H1 (cell line): ENCODE results near the gene BNIP5. TPM values are rescaled to one million over a fixed set of nuclear protein-coding genes. Genes with fewer than 3 reads are reported as not detected.

Experiments used
- BACH1 ChIP-seq: IDR thresholded peaks from 2 replicates; pipeline ENCODE4 v1.6.1; 2012; ENCODE audit warnings: low read length, improper control_type of control experiment
- BRCA1 ChIP-seq: IDR thresholded peaks from 2 replicates; pipeline ENCODE4 v1.6.1; 2012; ENCODE audit warnings: low read depth, low read length, improper control_type of control experiment
- CTBP2 ChIP-seq: IDR thresholded peaks from 2 replicates; pipeline ENCODE4 v1.7.0; 2011; ENCODE audit warnings: borderline replicate concordance, mild to moderate bottlenecking, moderate library complexity, mixed read lengths, low read length; ENCODE audit not compliant: insufficient read depth, insufficient read length
- KDM1A ChIP-seq: fragments of 200-600, 300-600 bp; sonication (generic); IDR thresholded peaks from 2 replicates; pipeline ENCODE4 v1.7.1; 2016; ENCODE audit warnings: mild to moderate bottlenecking, low read length, borderline replicate concordance
- NANOG ChIP-seq: IDR thresholded peaks from 2 replicates; pipeline ENCODE4 v1.6.1; 2011; ENCODE audit warnings: low read length, low read depth, mild to moderate bottlenecking, inconsistent platforms; ENCODE audit not compliant: insufficient read depth, poor library complexity, severe bottlenecking
- POU5F1 ChIP-seq: IDR thresholded peaks from 2 replicates; pipeline ENCODE4 v1.6.1; 2011; ENCODE audit warnings: low read depth, mild to moderate bottlenecking, low read length, moderate library complexity
- SP1 ChIP-seq: IDR thresholded peaks from 2 replicates; pipeline ENCODE4 v1.6.1; 2011; ENCODE audit warnings: low read depth, low read length
- SUZ12 ChIP-seq: fragments of 200-600 bp; sonication (generic); IDR thresholded peaks from 2 replicates; pipeline ENCODE4 v1.6.1; 2012; ENCODE audit warnings: mild to moderate bottlenecking, inconsistent platforms, low read length, moderate library complexity, mixed read lengths
- USF2 ChIP-seq: IDR thresholded peaks from 2 replicates; pipeline ENCODE4 v1.6.1; 2011; ENCODE audit warnings: low read length, improper control_type of control experiment
- polyA plus RNA-seq, 7 experiments: library from polyadenylated mRNA; depleted of rRNA in 3 of 7; stranded (reverse) in 5 of 7; unstranded in 2 of 7; fragments of >200 nt in 5 of 7; fragments of 200-250 nt in 2 of 7; gene quantifications; 1 replicate in 5 of 7; 2 replicates in 1 of 7; 4 replicates in 1 of 7; pipeline versions ENCODE4 v1.2.1 to v1.2.3, GENCODE V29; 2011 to 2013; ENCODE audit warnings: missing spikeins in 2 of 7, mixed read lengths in 2 of 7
- total RNA-seq: library from RNA; stranded (reverse); fragmentation: NEBNext Ultra II Directional; extraction: Animal tissue kit (Norgen Biotek cat#: 25700); gene quantifications from 2 replicates; pipeline ENCODE4 v1.2.1, GENCODE V29; 2021

BNIP5 gene
- total and polyA plus RNA-seq, 2 of the 8 experiments (the other 6 are each of a cell fraction or from before 2014, with no cell fraction given), result not detected

DNA sequence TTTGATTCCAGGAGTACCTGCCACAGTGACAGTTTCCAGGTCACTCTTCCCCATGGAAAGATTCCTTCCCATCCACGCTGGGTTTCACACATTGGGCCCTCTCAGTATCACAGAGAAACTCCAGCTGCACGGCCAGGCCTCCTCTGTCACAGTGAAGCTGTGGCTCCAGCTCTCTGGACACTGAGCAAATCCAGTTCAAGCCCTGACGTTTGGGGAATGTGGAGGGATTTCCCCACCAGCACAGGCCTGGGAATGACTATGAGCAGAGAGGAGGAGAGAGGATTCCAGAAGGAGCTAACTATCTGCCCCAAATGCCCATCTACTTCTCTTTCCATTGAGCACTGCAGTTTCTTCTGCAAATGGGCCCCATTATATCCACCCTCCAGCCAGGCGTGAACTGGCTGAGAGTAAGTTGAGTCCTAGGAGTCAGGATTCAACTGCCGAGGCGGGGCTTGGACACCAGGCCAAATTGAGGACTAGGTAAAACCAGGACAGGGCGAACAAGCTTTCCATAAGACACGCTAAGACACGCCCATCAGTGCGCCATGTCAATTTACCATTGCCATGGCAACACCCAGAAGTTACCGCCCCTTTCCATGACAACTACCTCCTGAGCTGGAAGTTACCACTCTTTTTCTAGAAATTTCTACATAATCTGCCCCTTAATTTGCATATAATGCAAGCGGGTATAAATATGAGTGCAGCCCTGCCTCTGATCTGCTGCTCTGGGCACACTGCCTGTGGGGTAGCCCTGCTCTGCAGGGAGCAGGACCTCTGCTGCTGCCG lies 9.2 kb upstream of the BNIP5 start (continued):
- TF ChIP-seq NANOG, result no peak
- TF ChIP-seq USF2, result no peak
- no peak for TF ChIP-seq BACH1
- TF ChIP-seq KDM1A, result no peak
- TF ChIP-seq CTBP2, result no peak
- no peak for TF ChIP-seq BRCA1
- no peak for TF ChIP-seq SUZ12
- TF ChIP-seq POU5F1, result no peak
- no peak for TF ChIP-seq SP1
